Fibroblast of villous mesenchyme (primary cell): ENCODE measurements around the gene MAGI2. TPM values are rescaled to one million over a fixed set of nuclear protein-coding genes. Genes with fewer than 3 reads are reported as not detected.

ENCODE experiments used
- DNase-seq: peaks from one replicate; pipeline ENCODE4 v3.0.0-alpha.2; 2010; ENCODE audit warnings: low read depth
- H3K4me3 ChIP-seq: 2 replicates; pipeline ENCODE4 v1.5.1; 2011; ENCODE audit warnings: low read depth, mild to moderate bottlenecking, low read length
- CTCF ChIP-seq: IDR thresholded peaks from 2 replicates; pipeline ENCODE4 v1.5.1; 2012; ENCODE audit warnings: low read depth, mild to moderate bottlenecking, low read length; ENCODE audit not compliant: insufficient read depth
- total RNA-seq: library from RNA; depleted of rRNA; stranded (reverse); fragments of >200 nt; gene quantifications from 2 replicates; pipeline ENCODE4 v1.2.3, GENCODE V29; 2012

The MAGI2 gene
- total RNA-seq, 1 donor: 24.6 TPM

GRCh38 chr7:78501064-78501463 is 952.4 kb downstream of the MAGI2 start:
- no peak overlapping the region for H3K4me3 ChIP-seq
- no peak for DNase-seq
- TF ChIP-seq CTCF: no peak

GRCh38 chr7:78499971-78500370 is 953.5 kb downstream of the MAGI2 start:
- TF ChIP-seq CTCF: no peak
- DNase-seq: no peak
- no peak overlapping the region for H3K4me3 ChIP-seq

- no peak overlapping the region for H3K4me3 ChIP-seq
- no peak for TF ChIP-seq CTCF
- no peak for DNase-seq
These were observed 954.2 kb downstream of the MAGI2 start for GRCh38 chr7:78499283-78499682.

GRCh38 chr7:78497728-78498427 is 955.6 kb downstream of the MAGI2 start:
- DNase-seq: no peak
- TF ChIP-seq CTCF: no peak

GRCh38 chr7:78496096-78496630 is 957.3 kb downstream of the MAGI2 start:
- TF ChIP-seq CTCF: no peak
- DNase-seq: no peak
- H3K4me3 ChIP-seq: no peak overlapping the region

More at GRCh38 chr7:78497728-78498427, 955.6 kb downstream of the MAGI2 start:
- H3K4me3 ChIP-seq: no peak overlapping the region

GRCh38 chr7:78493401-78493800 is 960.1 kb downstream of the MAGI2 start:
- TF ChIP-seq CTCF: no peak
- no peak for DNase-seq
- H3K4me3 ChIP-seq: no peak overlapping the region
